AG04449 (cell line): ENCODE measurements around the gene NOL3.

Experiments used
- CTCF ChIA-PET: fragments of 350-600 bp; formaldehyde crosslinking; extraction: SDS; loops from one replicate; lab custom pipeline; 2021; ENCODE audit warnings: antibody characterized with exemption; lab: Yijun Ruan, JAX
- POLR2A ChIA-PET: fragments of 400-600, 350-600 bp; formaldehyde crosslinking; extraction: SDS; loops from one replicate; lab custom pipeline; 2020; ENCODE audit warnings: antibody characterized with exemption, inconsistent platforms; lab: Yijun Ruan, JAX
- DNase-seq: peaks from one replicate; pipeline ENCODE4 v3.0.0-alpha.2; 2010; ENCODE audit warnings: low read depth, low spot score
- H3K4me3 ChIP-seq: 2 replicates; pipeline ENCODE4 v1.5.1; 2011; ENCODE audit warnings: low read depth, mild to moderate bottlenecking, control low read depth, low read length
- TF ChIP-seq, protein P1 (sequence below): IDR thresholded peaks from one replicate; pipeline ENCODE4 v1.5.1; 2011; ENCODE audit warnings: mild to moderate bottlenecking, moderate library complexity, low read length, control low read depth, inconsistent platforms; ENCODE audit not compliant: insufficient read depth; ENCODE audit errors: missing control alignments

The NOL3 gene

DNA sequence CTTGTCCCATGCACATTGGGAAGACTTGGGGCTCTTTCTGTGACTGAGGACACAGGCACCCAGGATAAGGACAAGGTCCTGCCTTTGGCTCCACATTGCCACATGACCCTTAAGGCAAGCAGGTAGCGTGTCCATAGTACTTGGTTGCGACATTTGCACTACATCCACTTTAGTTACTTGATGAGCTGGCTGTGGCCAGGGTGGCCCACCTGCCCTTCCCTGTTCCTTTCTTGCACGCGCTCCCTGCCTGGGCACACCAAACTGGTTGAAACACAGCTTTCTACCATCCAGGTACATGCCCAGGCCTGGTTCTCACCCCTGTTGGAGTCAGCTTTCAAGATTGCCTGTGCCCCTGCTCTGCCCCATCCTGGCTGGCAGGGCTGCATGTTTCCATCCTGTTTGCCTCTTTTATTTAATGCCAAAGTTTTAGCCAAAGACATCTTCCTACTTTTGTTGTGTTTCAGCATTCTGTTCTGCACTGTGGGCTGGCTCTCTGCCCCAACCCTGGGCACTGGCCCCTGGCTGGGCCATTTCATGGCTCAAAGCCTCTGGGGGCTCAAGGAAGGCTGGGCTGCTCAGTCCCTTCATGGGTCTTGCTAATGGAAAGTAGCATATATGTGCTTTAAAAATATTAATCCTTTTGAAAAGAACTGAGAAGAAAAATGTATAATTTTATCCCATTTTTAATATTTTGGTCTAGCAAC is 22.7 kb upstream of the NOL3 start:
- DNase-seq, result no peak
- TF ChIP-seq, protein P1, sequence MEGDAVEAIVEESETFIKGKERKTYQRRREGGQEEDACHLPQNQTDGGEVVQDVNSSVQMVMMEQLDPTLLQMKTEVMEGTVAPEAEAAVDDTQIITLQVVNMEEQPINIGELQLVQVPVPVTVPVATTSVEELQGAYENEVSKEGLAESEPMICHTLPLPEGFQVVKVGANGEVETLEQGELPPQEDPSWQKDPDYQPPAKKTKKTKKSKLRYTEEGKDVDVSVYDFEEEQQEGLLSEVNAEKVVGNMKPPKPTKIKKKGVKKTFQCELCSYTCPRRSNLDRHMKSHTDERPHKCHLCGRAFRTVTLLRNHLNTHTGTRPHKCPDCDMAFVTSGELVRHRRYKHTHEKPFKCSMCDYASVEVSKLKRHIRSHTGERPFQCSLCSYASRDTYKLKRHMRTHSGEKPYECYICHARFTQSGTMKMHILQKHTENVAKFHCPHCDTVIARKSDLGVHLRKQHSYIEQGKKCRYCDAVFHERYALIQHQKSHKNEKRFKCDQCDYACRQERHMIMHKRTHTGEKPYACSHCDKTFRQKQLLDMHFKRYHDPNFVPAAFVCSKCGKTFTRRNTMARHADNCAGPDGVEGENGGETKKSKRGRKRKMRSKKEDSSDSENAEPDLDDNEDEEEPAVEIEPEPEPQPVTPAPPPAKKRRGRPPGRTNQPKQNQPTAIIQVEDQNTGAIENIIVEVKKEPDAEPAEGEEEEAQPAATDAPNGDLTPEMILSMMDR, result no peak
- no peak overlapping the region for H3K4me3 ChIP-seq
- CTCF ChIA-PET, result interaction anchor here (0.6 kb wide), 1 partner anchor 16 kb away, joined by 3 read pairs; no protein-coding TSS in a partner anchor
- POLR2A ChIA-PET, result no interaction called here

DNA sequence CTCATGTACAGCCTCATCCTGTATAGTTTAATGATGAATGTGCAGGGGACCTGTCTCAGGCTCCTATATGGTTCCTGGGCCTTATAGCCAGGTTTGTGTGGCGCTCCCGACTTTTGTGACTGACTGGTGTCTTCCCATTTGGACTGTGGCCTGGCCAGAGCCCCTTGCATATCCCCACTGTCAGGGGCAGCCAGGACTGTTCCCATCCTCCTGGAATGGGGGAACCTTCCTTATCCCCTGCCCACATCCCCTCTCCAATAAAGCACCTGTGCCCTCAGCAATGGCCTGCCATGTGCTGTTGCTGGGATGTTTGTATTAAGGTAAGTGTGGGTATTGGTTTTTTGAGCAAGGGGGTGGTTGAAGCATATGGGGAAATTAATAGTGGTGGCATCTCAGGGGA is 22.1 kb upstream of the NOL3 start:
- DNase-seq, result no peak
- POLR2A ChIA-PET, result interaction anchor here (0.7 kb wide), 1 partner anchor 46 kb away, joined by 3 read pairs; no protein-coding TSS in a partner anchor
- TF ChIP-seq, protein P1, result no peak
- H3K4me3 ChIP-seq, result no peak overlapping the region
- CTCF ChIA-PET, result interaction anchor here (1.0 to 1.3 kb wide), 2 partner anchors 9 to 170 kb away, joined by 4 to 5 read pairs; no protein-coding TSS in a partner anchor

DNA sequence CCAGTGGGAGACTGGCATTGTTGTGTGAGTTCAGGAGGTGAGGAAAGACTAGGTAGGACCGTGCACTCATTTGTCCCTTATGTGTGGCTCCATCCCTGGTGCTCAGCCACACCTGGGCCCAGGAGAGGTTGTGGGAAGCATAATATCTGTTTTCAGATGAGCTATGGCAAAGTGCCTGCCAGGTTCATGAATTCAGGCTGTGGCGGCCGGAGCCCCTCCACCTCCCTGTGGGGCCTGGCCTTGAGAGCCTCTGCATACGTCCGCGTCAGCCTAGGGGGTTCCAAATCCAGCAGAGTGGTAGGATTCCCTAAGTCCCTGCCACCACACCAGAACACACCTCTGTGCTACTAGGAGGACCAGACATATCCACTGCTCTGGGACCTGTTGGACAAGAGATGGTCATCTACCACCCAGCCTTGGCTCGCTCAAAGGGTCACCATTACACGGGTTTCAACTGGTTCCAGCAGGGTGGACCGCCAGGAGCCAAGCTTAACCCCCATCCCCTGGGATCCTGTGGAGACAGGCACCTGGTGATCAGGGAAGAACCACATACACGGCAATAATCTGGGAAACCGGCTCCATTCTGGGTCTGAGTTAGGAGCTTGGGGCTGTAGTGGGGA is 21.6 kb upstream of the NOL3 start:
- ChIA-PET POLR2A (interaction anchor here (0.7 kb wide), 1 partner anchor 47 kb away, joined by 3 read pairs; no protein-coding TSS in a partner anchor), CTCF (interaction anchor here (0.7 to 1.7 kb wide), 5 partner anchors 9 to 187 kb away, joined by 3 to 5 read pairs (median 4); partner anchors contain the start of gene CES3)
- TF ChIP-seq, protein P1, result no peak
- no peak overlapping the region for H3K4me3 ChIP-seq
- DNase-seq, result no peak

DNA sequence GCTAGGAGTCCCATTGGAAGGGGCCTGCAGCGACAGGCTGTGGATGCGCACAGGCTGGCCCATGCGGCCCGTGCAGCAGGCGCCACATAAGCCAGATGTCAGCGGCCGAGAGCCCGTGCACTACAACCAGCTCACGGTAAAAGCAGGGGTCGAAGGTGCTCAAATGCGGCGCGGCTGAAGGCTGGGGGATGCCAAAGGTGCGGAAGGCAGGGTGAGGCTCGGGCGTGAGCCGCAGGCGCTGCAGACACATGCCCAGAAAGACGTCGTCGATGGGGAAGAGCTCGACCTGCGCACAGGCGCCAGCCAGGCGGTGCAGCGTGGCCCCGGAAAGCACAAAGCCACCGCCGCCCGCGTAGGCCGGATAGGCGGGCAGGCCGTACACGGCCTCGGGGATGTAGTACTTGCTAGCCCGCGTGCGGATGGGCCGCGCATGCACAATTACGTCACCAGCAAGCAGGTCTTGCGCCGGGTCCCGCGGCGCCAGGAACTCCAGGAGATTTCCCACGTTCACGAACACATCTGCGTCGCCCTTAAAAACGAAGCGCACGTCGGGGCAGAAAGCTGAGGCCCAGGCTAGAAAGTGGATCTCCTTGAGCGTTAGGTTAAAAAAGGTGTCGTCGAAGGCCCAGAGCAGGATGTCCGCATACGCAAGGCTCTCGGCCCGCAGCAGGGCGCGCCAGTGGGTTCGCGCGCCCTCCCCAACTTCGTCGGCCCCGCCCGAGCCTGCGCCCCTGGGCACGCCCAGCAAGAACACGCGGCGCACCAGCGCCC is 20.9 kb upstream of the NOL3 start:
- H3K4me3 ChIP-seq, result peak overlapping the region; percentile 18
- TF ChIP-seq, protein P1, result no peak
- DNase-seq, result no peak
- CTCF ChIA-PET, result interaction anchor here (0.5 to 1.7 kb wide), 6 partner anchors 8 to 188 kb away, joined by 3 to 5 read pairs (median 4); partner anchors contain the start of gene CES3
- POLR2A ChIA-PET, result no interaction called here

DNA sequence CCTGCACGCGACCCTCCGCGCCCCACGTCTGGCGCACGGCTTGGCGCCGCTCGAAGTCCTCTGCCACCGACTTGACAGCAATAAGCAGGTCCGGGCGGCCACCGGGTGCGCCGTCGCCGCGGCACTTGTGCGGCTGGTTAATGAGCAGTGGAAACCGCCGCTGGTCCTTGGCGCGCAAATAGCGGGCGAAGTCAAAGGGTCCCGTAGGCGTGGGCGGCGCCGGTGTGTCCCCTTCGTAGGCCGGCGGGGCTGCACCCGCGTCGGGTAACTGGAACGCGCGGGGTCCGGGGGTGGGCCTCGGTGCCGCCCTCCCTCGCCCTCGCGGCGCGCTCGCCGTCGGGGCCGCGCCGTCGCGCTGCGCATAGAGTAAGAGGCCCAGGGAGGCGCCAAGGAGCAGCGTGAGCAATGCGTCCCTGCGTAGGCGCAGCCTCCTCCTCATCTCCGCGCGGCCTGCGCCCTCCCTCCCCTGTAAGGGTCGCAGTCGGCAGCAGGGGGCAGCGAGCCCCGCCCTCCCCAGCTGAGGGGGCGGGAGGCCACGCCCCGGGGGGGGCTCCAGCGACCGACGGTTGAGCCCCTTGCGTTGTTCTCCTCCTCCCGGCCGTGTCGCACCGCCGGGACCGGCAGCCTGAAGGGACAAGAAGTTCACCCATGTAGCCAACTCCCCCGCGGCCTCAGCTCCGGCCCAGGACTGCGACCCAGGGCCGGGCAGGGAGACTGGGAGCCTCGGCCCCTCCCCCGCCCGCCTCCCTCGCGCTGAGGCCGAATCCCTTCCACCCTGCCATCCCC is 20.1 kb upstream of the NOL3 start:
- ChIA-PET POLR2A (interaction anchor here (0.6 to 1.5 kb wide), 8 partner anchors 9 to 211 kb away, joined by 3 to 6 read pairs (median 4); partner anchors contain the start of gene NOL3), CTCF (interaction anchor here (0.8 to 13.2 kb wide), 13 partner anchors 9 to 192 kb away, joined by 3 to 241 read pairs (median 5); partner anchors contain the start of genes CES3, FBXL8, NOL3 and TRADD)
- DNase-seq, result no peak
- peak overlapping the region; percentile 64 for H3K4me3 ChIP-seq
- TF ChIP-seq, protein P1, result peak; percentile 10
